Ishikawa (cell line): Measurements from ENCODE around the gene KCNQ1.

ENCODE experiments used
- CEBPB ChIP-seq: IDR thresholded peaks from 2 replicates; pipeline ENCODE4 v1.6.1; 2012
- CREB1 ChIP-seq: IDR thresholded peaks from 2 replicates; pipeline ENCODE4 v1.6.1; 2012; ENCODE audit warnings: low read depth
- EGR1 ChIP-seq: IDR thresholded peaks from 2 replicates; pipeline ENCODE4 v1.6.1; 2012
- EP300 ChIP-seq: IDR thresholded peaks from 2 replicates; pipeline ENCODE4 v1.6.1; 2012; ENCODE audit warnings: borderline replicate concordance
- FOXM1 ChIP-seq: IDR thresholded peaks from 2 replicates; pipeline ENCODE4 v1.6.1; 2012; ENCODE audit warnings: low read depth, borderline replicate concordance
- NFIC ChIP-seq: IDR thresholded peaks from 2 replicates; pipeline ENCODE4 v1.6.1; 2012
- RAD21 ChIP-seq: IDR thresholded peaks from 2 replicates; pipeline ENCODE4 v1.6.1; 2012; ENCODE audit warnings: low read depth
- TAF1 ChIP-seq: IDR thresholded peaks from 2 replicates; pipeline ENCODE4 v1.6.1; 2012; ENCODE audit warnings: low read depth, mild to moderate bottlenecking
- TCF12 ChIP-seq: IDR thresholded peaks from 2 replicates; pipeline ENCODE4 v1.6.1; 2012; ENCODE audit warnings: low read depth
- TEAD4 ChIP-seq: IDR thresholded peaks from 2 replicates; pipeline ENCODE4 v1.6.1; 2012
- YY1 ChIP-seq: IDR thresholded peaks from 2 replicates; pipeline ENCODE4 v1.6.1; 2012; ENCODE audit warnings: low read depth
- TF ChIP-seq, protein P1 (sequence below): IDR thresholded peaks from 2 replicates; pipeline ENCODE4 v1.6.1; 2012
- TF ChIP-seq, protein P2 (sequence below): IDR thresholded peaks from 2 replicates; pipeline ENCODE4 v1.6.1; 2012; ENCODE audit warnings: low read depth, mild to moderate bottlenecking
- TF ChIP-seq, protein P3 (sequence below): IDR thresholded peaks from 2 replicates; pipeline ENCODE4 v1.6.1; 2012

DNA sequence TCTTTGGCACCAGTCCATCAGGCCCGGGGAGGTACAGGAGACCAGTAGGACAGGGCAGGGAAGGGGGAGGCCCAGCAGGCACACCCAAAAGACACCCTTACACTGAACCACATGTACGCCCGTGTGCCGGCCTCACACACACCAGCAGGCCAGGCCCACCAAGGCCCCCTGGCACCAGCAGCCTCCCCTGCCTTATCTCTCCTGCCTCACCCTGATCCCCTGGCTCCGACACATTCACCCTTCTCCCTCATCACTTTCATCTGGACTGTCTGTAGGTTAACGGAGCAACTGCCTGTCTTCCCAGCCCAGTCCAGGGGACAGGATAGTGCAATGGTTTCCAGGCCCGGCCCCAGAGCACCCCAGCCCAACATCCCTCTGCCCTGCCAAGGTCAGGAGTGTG, 435.8 kb downstream of the KCNQ1 start:
- no peak for TF ChIP-seq TEAD4
- no peak for TF ChIP-seq TCF12
- TF ChIP-seq EGR1: no peak
- TF ChIP-seq YY1: no peak
- TF ChIP-seq, protein P1, sequence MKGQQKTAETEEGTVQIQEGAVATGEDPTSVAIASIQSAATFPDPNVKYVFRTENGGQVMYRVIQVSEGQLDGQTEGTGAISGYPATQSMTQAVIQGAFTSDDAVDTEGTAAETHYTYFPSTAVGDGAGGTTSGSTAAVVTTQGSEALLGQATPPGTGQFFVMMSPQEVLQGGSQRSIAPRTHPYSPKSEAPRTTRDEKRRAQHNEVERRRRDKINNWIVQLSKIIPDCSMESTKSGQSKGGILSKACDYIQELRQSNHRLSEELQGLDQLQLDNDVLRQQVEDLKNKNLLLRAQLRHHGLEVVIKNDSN: no peak
- no peak for TF ChIP-seq EP300
- TF ChIP-seq RAD21: no peak
- TF ChIP-seq NFIC: no peak
- TF ChIP-seq CEBPB: no peak
- no peak for TF ChIP-seq FOXM1
- TF ChIP-seq, protein P2, sequence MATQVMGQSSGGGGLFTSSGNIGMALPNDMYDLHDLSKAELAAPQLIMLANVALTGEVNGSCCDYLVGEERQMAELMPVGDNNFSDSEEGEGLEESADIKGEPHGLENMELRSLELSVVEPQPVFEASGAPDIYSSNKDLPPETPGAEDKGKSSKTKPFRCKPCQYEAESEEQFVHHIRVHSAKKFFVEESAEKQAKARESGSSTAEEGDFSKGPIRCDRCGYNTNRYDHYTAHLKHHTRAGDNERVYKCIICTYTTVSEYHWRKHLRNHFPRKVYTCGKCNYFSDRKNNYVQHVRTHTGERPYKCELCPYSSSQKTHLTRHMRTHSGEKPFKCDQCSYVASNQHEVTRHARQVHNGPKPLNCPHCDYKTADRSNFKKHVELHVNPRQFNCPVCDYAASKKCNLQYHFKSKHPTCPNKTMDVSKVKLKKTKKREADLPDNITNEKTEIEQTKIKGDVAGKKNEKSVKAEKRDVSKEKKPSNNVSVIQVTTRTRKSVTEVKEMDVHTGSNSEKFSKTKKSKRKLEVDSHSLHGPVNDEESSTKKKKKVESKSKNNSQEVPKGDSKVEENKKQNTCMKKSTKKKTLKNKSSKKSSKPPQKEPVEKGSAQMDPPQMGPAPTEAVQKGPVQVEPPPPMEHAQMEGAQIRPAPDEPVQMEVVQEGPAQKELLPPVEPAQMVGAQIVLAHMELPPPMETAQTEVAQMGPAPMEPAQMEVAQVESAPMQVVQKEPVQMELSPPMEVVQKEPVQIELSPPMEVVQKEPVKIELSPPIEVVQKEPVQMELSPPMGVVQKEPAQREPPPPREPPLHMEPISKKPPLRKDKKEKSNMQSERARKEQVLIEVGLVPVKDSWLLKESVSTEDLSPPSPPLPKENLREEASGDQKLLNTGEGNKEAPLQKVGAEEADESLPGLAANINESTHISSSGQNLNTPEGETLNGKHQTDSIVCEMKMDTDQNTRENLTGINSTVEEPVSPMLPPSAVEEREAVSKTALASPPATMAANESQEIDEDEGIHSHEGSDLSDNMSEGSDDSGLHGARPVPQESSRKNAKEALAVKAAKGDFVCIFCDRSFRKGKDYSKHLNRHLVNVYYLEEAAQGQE: no peak
- no peak for TF ChIP-seq TAF1
- TF ChIP-seq, protein P3, sequence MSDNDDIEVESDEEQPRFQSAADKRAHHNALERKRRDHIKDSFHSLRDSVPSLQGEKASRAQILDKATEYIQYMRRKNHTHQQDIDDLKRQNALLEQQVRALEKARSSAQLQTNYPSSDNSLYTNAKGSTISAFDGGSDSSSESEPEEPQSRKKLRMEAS: no peak
- TF ChIP-seq CREB1: no peak
